ENCODE measurements around the gene GPRC6A. TPM values are rescaled to one million over a fixed set of nuclear protein-coding genes. Genes with fewer than 3 reads are reported as not detected.

Gene GPRC6A
- total RNA-seq, 1 experiment from 2014 or later, result not detected

DNA sequence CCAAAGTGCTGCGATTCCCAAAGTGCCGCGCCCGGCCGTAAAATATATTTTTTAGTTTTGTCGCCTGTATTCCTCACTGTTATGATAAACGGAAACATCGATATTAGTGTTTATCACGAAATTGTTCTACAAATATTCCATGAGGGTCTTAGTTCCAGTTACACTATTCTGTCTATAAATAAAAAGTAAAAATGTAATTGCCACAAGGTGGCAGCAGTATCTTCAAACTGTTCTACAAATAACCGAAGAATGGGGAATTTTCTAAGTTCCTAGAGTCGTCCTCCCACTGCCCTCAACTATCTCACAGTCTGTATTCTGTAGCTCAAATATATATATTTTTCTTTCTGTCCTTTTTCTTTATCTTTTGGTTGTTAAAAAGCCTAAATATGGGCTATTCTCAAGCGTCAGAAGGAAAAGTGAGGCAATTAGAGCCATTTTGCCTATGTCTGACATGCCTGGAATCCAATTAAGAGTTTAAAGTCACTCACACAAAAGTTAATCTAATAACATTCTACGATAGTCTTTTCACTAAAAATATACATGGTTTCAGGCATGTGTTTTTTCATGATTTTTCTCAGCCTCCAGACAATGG, 49.2 kb downstream of the GPRC6A start:
- BruUV-seq (replicated peaks), result no TSS peak
- ChIA-PET POLR2A (no interaction called here), CTCF (interaction anchor here (1.0 to 1.7 kb wide), 3 partner anchors 12 to 189 kb away, joined by 3 to 5 read pairs (median 4); no protein-coding TSS in a partner anchor), RAD21 (ENCODE audit: low non-redundant PET in 1 of 2, low total read pairs in 2 of 2, uncharacterized antibody in 2 of 2, unreplicated experiment in 2 of 2) (no interaction called here)
- no peaks in the 10 kb centered on the region for H3K79me2 ChIP-seq (ENCODE audit: insufficient read depth, low read length)
- intact Hi-C loops (cut with micrococcal nuclease), result loop anchor here (1.0 to 2.0 kb wide), 2 partner anchors 68 to 189 kb away; no protein-coding TSS in a partner anchor
- peak overlapping the region; percentile 98 for H2AFZ ChIP-seq (ENCODE audit: low read depth, low read length, poor library complexity, severe bottlenecking)
- no peaks in the 10 kb centered on the region for H4K20me1 ChIP-seq (ENCODE audit: insufficient read depth)
- no peak overlapping the region for H3K9ac ChIP-seq (ENCODE audit: low read length)
- peak overlapping the region; percentile 46 for H3K4me2 ChIP-seq (ENCODE audit: low read length)
- DNase-seq (ENCODE audit: low read depth, low spot score), result peak; percentile 28
- H3K4me1 ChIP-seq (ENCODE audit: control insufficient read depth in 1 of 2, insufficient read depth in 2 of 2, low read length in 2 of 2), result 0 out of 4 replicates have a peak, but pooled peaks cover 0 to 3% of the 10 kb centered on the region in 2 experiments
- H3K9me3 ChIP-seq (ENCODE audit: control insufficient read depth in 1 of 2, insufficient read depth in 1 of 2, low read depth in 1 of 2, low read length in 2 of 2), result no peaks in the 10 kb centered on the region
- H3K9me2 ChIP-seq (ENCODE audit: insufficient read depth), result no peaks in the 10 kb centered on the region
- TF ChIP-seq CTCF (IDR thresholded peaks at IDR 0.05 in 2 of 3, conservative IDR thresholded peaks at IDR 0.05 in 1 of 3; ENCODE audit: borderline replicate concordance in 1 of 3, insufficient read depth in 1 of 3, low read depth in 2 of 3, low read length in 2 of 3) (peak; percentile 24 to 64 (median 46); a peak in 4 of 6 replicates), RAD21 (IDR thresholded peaks at IDR 0.05; ENCODE audit: low read depth) (peak; percentile 57), MAX (IDR thresholded peaks at IDR 0.05) (no peak), FOSL1 (IDR thresholded peaks at IDR 0.05; ENCODE audit: low read depth) (no peak), CEBPB (IDR thresholded peaks at IDR 0.05; ENCODE audit: low read depth) (no peak)
- no peaks in the 10 kb centered on the region for H3K36me3 ChIP-seq (ENCODE audit: control insufficient read depth in 1 of 2, insufficient read depth in 2 of 2, low read length in 2 of 2)
- peak; percentile 76 for ATAC-seq
- H3K4me3 ChIP-seq (replicated peaks in 1 of 2; ENCODE audit: low read depth in 1 of 2, low read length in 2 of 2), result no peak overlapping the region
- no peaks in the 10 kb centered on the region for H3K27me3 ChIP-seq (ENCODE audit: insufficient read depth, low read length)
- no peak overlapping the region for H3K27ac ChIP-seq (ENCODE audit: low read depth, low read length)

GRCh38 chr6:116773886-116774285, 55.0 kb downstream of the GPRC6A start:
- H2AFZ ChIP-seq (ENCODE audit: low read depth, low read length, poor library complexity, severe bottlenecking), result no peak overlapping the region
- H3K27me3 ChIP-seq (ENCODE audit: insufficient read depth, low read length), result no peaks in the 10 kb centered on the region
- no peaks in the 10 kb centered on the region for H3K9me3 ChIP-seq (ENCODE audit: control insufficient read depth in 1 of 2, insufficient read depth in 1 of 2, low read depth in 1 of 2, low read length in 2 of 2)
- RAD21 ChIA-PET (ENCODE audit: low non-redundant PET in 1 of 2, low total read pairs in 2 of 2, uncharacterized antibody in 2 of 2, unreplicated experiment in 2 of 2), result no interaction called here
- 0 out of 2 replicates have a peak, but pooled peaks cover 3% of the 10 kb centered on the region for H3K9me2 ChIP-seq (ENCODE audit: insufficient read depth)
- no peak overlapping the region for H3K9ac ChIP-seq (ENCODE audit: low read length)
- no peaks in the 10 kb centered on the region for H4K20me1 ChIP-seq (ENCODE audit: insufficient read depth)
- H3K36me3 ChIP-seq (ENCODE audit: control insufficient read depth in 1 of 2, insufficient read depth in 2 of 2, low read length in 2 of 2), result no peaks in the 10 kb centered on the region
- no peaks in the 10 kb centered on the region for H3K4me1 ChIP-seq (ENCODE audit: control insufficient read depth in 1 of 2, insufficient read depth in 2 of 2, low read length in 2 of 2)
- H3K79me2 ChIP-seq (ENCODE audit: insufficient read depth, low read length), result no peaks in the 10 kb centered on the region
- no peak for ATAC-seq
- intact Hi-C loops (cut with micrococcal nuclease), result no loop called here
- POLR2A ChIA-PET, result no interaction called here
- no TSS peak for BruUV-seq (replicated peaks)
- CTCF ChIA-PET, result no interaction called here
- H3K4me2 ChIP-seq (ENCODE audit: low read length), result no peak overlapping the region
- no peak overlapping the region for H3K27ac ChIP-seq (ENCODE audit: low read depth, low read length)
- no peak overlapping the region for H3K4me3 ChIP-seq (replicated peaks in 1 of 2; ENCODE audit: low read depth in 1 of 2, low read length in 2 of 2)
- no peak for TF ChIP-seq TCF7L2 (IDR thresholded peaks at IDR 0.05; ENCODE audit: borderline replicate concordance, extremely low read depth, insufficient read depth, insufficient read length)
- no peak for TF ChIP-seq ZNF274 (IDR thresholded peaks at IDR 0.05; ENCODE audit: low read depth, low read length)
- TF ChIP-seq MAX (IDR thresholded peaks at IDR 0.05), result no peak
- TF ChIP-seq EZH2 (IDR thresholded peaks at IDR 0.05), result no peak
- DNase-seq (ENCODE audit: low read depth, low spot score), result no peak

Data from HCT116 (cell line).